GM12878 (cell line): ENCODE measurements around the gene ZBTB44. TPM values are rescaled to one million over a fixed set of nuclear protein-coding genes. Genes with fewer than 3 reads are reported as not detected.

Experiments
- ATAC-seq: fragments of 200-7000 bp; cut with Tn5 transposase; 3 replicates; pipeline ENCODE4 v1.9.1; 2020; ENCODE audit warnings: mild to moderate bottlenecking, moderate library complexity
- BruUV-seq: library from RNA; stranded (reverse); fragments of 400-500 nt; replicated peaks from 2 replicates; lab custom pipeline; 2021; lab: Mats Ljungman, UMichigan
- CTCF ChIA-PET: fragments of 300-600 bp; sonication (Branson Sonifier 250); formaldehyde crosslinking; extraction: SDS; loops from one replicate; lab custom pipeline; 2021; ENCODE audit warnings: inconsistent platforms; lab: Yijun Ruan, JAX
- POLR2A ChIA-PET: fragments of 350-600 bp; formaldehyde crosslinking; extraction: SDS; loops from one replicate; lab custom pipeline; 2021; ENCODE audit warnings: inconsistent platforms; lab: Charles Lee
- RAD21 ChIA-PET: fragments of 300-600 bp; sonication (Branson Sonifier 250); formaldehyde crosslinking; loops from one replicate; lab custom pipeline; 2023; ENCODE audit warnings: antibody characterized with exemption; ENCODE audit not compliant: unreplicated experiment; lab: Charles Lee
- SMC1A ChIA-PET: fragments of 300-600 bp; sonication (Branson Sonifier 250); formaldehyde crosslinking; loops from one replicate; lab custom pipeline; 2023; ENCODE audit not compliant: unreplicated experiment, uncharacterized antibody; lab: Charles Lee
- DNase-seq: peaks from one replicate; pipeline ENCODE4 v3.0.0-alpha.2; 2011; ENCODE audit warnings: low read depth, low spot score
- FAIRE-seq: peaks from 3 replicates; lab custom pipeline; 2011; peaks lifted over from hg19 to GRCh38; lab: Jason Lieb, UNC
- H2AFZ ChIP-seq: 2 replicates; pipeline ENCODE4 v1.6.0; 2011; ENCODE audit warnings: low read depth, low read length, control low read depth; ENCODE audit not compliant: control insufficient read depth
- H3K27ac ChIP-seq: 2 replicates; pipeline ENCODE4 v1.5.1; 2011; ENCODE audit warnings: control low read depth; ENCODE audit not compliant: control insufficient read depth, insufficient read depth
- H3K27me3 ChIP-seq, 2 experiments: replicated peaks in 1 of 2; 2 replicates each; pipeline versions ENCODE4 v1.6.0 to v1.6.1; 2011; ENCODE audit warnings: low read length in 1 of 2; ENCODE audit not compliant: control insufficient read depth in 2 of 2, insufficient read depth in 2 of 2
- H3K36me3 ChIP-seq, 2 experiments: 2 replicates each; pipeline ENCODE4 v1.5.1; 2011; ENCODE audit warnings: low read length in 1 of 2; ENCODE audit not compliant: control insufficient read depth in 2 of 2, insufficient read depth in 2 of 2
- H3K4me1 ChIP-seq: 2 replicates; pipeline ENCODE4 v1.6.1; 2011; ENCODE audit warnings: mild to moderate bottlenecking, low read length, moderate library complexity, mixed read lengths; ENCODE audit not compliant: control insufficient read depth, insufficient read depth
- H3K4me2 ChIP-seq: 2 replicates; pipeline ENCODE4 v1.6.0; 2011; ENCODE audit warnings: control low read depth; ENCODE audit not compliant: control insufficient read depth, insufficient read depth
- H3K4me3 ChIP-seq: fragments of 200-600 bp; sonication (generic); 2 replicates; pipeline ENCODE4 v1.5.1; 2016
- H3K79me2 ChIP-seq: 2 replicates; pipeline ENCODE4 v1.6.0; 2011; ENCODE audit warnings: low read length; ENCODE audit not compliant: control insufficient read depth, insufficient read depth
- H3K9ac ChIP-seq: 2 replicates; pipeline ENCODE4 v1.8.0; 2011; ENCODE audit warnings: low read length, control low read depth, mixed read lengths; ENCODE audit not compliant: control insufficient read depth, insufficient read depth
- H3K9me3 ChIP-seq: replicated peaks from 3 replicates; pipeline ENCODE4 v1.5.1; 2011; ENCODE audit warnings: mild to moderate bottlenecking, low read length; ENCODE audit not compliant: control insufficient read depth, insufficient read depth
- H4K20me1 ChIP-seq: 2 replicates; pipeline ENCODE4 v1.6.0; 2011; ENCODE audit not compliant: control insufficient read depth, insufficient read depth
- BCLAF1 ChIP-seq: fragments of 450-650 bp; IDR thresholded peaks from 2 replicates; pipeline ENCODE4 v1.6.1; 2017; ENCODE audit warnings: antibody characterized with exemption, mild to moderate bottlenecking, moderate library complexity
- CEBPZ ChIP-seq: fragments of 150-350 bp; IDR thresholded peaks from 2 replicates; pipeline ENCODE4 v1.6.1; 2016; ENCODE audit warnings: low read depth, low read length
- GATAD2B ChIP-seq: fragments of 450-650 bp; conservative IDR thresholded peaks from 2 replicates; pipeline ENCODE4 v1.6.1; 2017; ENCODE audit warnings: low read depth, mild to moderate bottlenecking, moderate library complexity
- MYC ChIP-seq: IDR thresholded peaks from 2 replicates; pipeline ENCODE4 v1.6.1; 2011; ENCODE audit warnings: mild to moderate bottlenecking, low read length, moderate library complexity, inconsistent platforms; ENCODE audit not compliant: insufficient read depth, insufficient replicate concordance, insufficient read length, severe bottlenecking
- NBN ChIP-seq: fragments of 450-650 bp; IDR thresholded peaks from 2 replicates; pipeline ENCODE4 v1.6.1; 2016
- NFYA ChIP-seq: IDR thresholded peaks from 2 replicates; pipeline ENCODE4 v1.6.1; 2011; ENCODE audit warnings: low read depth, mild to moderate bottlenecking, low read length, improper control_type of control experiment, borderline replicate concordance
- NKRF ChIP-seq: fragments of 450-650 bp; conservative IDR thresholded peaks from 2 replicates; pipeline ENCODE4 v1.6.1; 2017; ENCODE audit warnings: mild to moderate bottlenecking, moderate library complexity
- RAD21 ChIP-seq: IDR thresholded peaks from 2 replicates; pipeline ENCODE4 v1.6.1; 2011; ENCODE audit warnings: mild to moderate bottlenecking, low read depth, low read length, moderate library complexity; ENCODE audit not compliant: insufficient read depth
- ZBTB11 ChIP-seq: fragments of 450-650 bp; formaldehyde crosslinking; IDR thresholded peaks from 2 replicates; pipeline ENCODE4 v1.5.0; 2022; ENCODE audit warnings: mild to moderate bottlenecking, missing genetic modification characterization
- ZZZ3 ChIP-seq: IDR thresholded peaks from 2 replicates; pipeline ENCODE4 v1.6.1; 2011; ENCODE audit warnings: low read depth; ENCODE audit not compliant: control insufficient read depth, insufficient read length
- WGBS: methylation state at CpG from one replicate; pipeline ENCODE4 v1.1.6; 2016; ENCODE audit warnings: low lambda C conversion rate; ENCODE audit not compliant: insufficient replicate concordance, insufficient coverage; ENCODE audit errors: missing lambda C conversion rate; 5-methylcytosine and 5-hydroxymethylcytosine counted together
- in situ Hi-C: fragments of 300-500 bp; cut with MboI; formaldehyde crosslinking; loops from 9 replicates; pipeline ENCODE4 v1.14.3; 2018; ENCODE audit warnings: mixed read lengths
- intact Hi-C: fragments of 100-400 bp; cut with micrococcal nuclease; formaldehyde crosslinking; loops from one replicate; pipeline ENCODE4 v1.14.2; 2022; ENCODE audit not compliant: unreplicated experiment
- polyA plus RNA-seq, 11 experiments: library from polyadenylated mRNA; depleted of rRNA in 4 of 11; unstranded in 6 of 11; stranded (reverse) in 5 of 11; fragments of >200 nt; fragmentation: Nextera tagmentation in 4 of 11; fragmentation: Illumina TruSeq in 1 of 11; extraction: Ambion mirVana in 4 of 11; extraction: Trizol in 1 of 11; gene quantifications; 1 replicate in 1 of 11; 2 replicates in 10 of 11; pipeline versions ENCODE4 v1.2.1 to v1.2.3, GENCODE V29; 2011 to 2016; ENCODE audit warnings: inconsistent platforms in 2 of 11, missing spikeins in 2 of 11, low read depth in 1 of 11
- total RNA-seq, 4 experiments: library from RNA; depleted of rRNA in 3 of 4; stranded (reverse); fragments of >200 nt in 3 of 4; fragmentation: Illumina TruSeq in 1 of 4; extraction: Trizol in 1 of 4; gene quantifications; 2 replicates each; pipeline versions ENCODE4 v1.2.1 to v1.2.3, GENCODE V29; 2013 to 2021

ZBTB44 gene
- total and polyA plus RNA-seq, 10 of the 15 experiments (the other 5 are each of a cell fraction or from before 2014, with no cell fraction given) = 2.8 to 38.2 (median 12.2) TPM

GRCh38 chr11:130198964-130199363, 115.8 kb downstream of the ZBTB44 start (continued):
- no peak for TF ChIP-seq NKRF

GRCh38 chr11:130198292-130198691, 116.4 kb downstream of the ZBTB44 start:
- 63% methylated on average over 22 of the region's 22 CpGs for WGBS
- TF ChIP-seq NBN (no peak), GATAD2B (no peak), NFYA (no peak), CEBPZ (no peak), BCLAF1 (no peak), RAD21 (no peak), ZBTB11 (no peak), MYC (no peak), ZZZ3 (no peak)

More at GRCh38 chr11:130198292-130198691, 116.4 kb downstream of the ZBTB44 start:
- no peak overlapping the region for H3K4me2 ChIP-seq
- no peaks in the 10 kb centered on the region for H3K27me3 ChIP-seq
- FAIRE-seq (no peak), DNase-seq (no peak), ATAC-seq (no peak)
- in situ Hi-C loops = no loop called here
- no peaks in the 10 kb centered on the region for H3K9me3 ChIP-seq
- H2AFZ ChIP-seq = no peak overlapping the region
- intact Hi-C loops = no loop called here
- POLR2A ChIA-PET = no interaction called here
- H3K9ac ChIP-seq = no peak overlapping the region
- BruUV-seq = no TSS peak
- H3K79me2 ChIP-seq = no peaks in the 10 kb centered on the region
- H3K4me1 ChIP-seq = no peaks in the 10 kb centered on the region
- no peaks in the 10 kb centered on the region for H4K20me1 ChIP-seq
- H3K4me3 ChIP-seq = no peak overlapping the region
- SMC1A ChIA-PET = no interaction called here
- no peak overlapping the region for H3K27ac ChIP-seq
- H3K36me3 ChIP-seq = peaks cover 0 to 2% of the 10 kb centered on the region in 2 experiments; a peak in 1 of 4 replicates
- CTCF ChIA-PET = no interaction called here
- RAD21 ChIA-PET = no interaction called here
